HG03060 (cell line): ENCODE results near the gene PER1.

ENCODE experiments used
- ATAC-seq: cut with Tn5 transposase; IDR thresholded peaks from one replicate; pipeline ENCODE4 v1.9.1; 2021; ENCODE audit warnings: low read depth, moderate number of reproducible peaks; ENCODE audit not compliant: unreplicated experiment

Gene PER1

GRCh38 chr17:8141741-8142140 lies 10.5 kb downstream of the PER1 start:
- ATAC-seq = no peak

- ATAC-seq = no peak
Measured at GRCh38 chr17:8141045-8141444, 11.2 kb downstream of the PER1 start.

DNA sequence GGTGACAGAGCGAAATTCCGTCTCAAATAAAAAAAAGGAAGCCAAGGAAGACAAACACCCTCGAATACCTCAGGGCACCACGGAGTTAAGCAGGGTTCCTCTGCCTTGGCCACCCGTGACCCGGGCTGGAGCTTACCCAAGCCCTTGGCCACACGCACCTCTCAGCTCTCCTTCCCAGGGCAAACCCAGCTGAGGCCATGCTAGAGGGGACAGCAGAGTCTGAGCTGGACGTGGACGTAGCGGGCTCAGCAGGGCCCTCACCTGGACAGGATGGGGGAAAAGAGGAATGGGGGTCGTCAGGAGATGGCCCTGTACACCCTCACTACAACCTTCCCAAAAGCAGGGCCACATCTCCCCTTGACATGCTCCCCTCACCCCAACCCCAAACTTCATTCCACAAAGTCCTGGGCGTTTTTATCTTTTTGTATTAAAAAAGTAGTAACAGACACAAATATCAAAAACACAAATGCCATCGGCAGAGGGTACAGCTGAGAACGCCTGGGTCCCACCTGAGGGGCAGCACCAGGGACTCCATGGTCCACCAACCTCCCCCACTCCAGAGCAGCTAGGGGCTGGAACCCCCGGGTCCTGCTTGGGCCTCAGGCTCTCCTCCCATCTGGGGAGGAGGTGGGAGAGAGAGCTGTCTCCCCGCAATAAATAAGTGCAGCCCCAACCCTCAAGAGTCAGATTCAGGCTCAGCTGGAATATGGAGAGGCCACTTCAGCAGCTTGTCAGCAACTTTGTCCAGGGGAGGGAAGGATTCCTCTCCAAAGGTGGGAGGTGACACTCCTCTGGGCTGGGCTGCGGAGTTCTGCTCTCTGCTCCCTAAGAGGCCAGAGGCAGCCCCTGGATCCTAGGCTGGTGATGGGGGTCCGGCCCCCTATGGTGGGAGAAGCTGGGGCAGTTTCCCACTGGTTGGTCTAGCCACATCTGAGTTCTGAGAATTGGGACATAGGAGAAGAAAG lies 11.9 kb downstream of the PER1 start:
- no peak for ATAC-seq

DNA sequence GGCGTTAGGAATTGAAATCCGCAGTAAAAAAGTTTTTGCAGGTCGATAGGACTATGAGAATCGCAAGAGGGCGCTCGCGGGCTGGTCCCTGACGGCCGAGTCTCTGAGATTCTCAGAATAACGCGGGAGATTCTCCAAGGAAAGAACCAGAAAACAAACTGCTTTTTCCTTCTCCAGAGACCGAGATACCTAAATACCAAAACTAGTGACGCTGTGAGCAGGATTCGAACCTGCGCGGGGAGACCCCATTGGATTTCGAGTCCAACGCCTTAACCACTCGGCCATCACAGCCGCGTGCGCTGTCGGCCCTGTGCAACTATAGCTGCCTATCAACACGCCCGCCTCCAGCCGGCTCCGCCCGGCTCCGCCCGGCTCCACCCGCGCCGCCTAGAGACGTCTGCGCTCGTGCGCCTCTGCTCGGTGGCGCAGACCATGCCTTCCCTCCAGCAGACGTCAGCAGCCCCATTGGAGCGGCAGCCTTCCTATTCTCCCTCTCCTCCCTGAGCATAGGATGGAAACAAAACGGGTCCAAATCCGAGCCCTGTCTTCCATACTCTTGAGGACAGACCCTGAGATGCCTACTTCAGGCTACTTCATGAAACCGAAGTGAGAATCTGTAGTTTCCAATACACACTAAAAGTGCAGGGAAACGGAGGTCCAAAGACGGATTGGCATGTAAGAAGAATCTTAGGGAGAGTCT lies 13.4 kb downstream of the PER1 start:
- ATAC-seq = peak; percentile 63

- no peak for ATAC-seq
Measured at GRCh38 chr17:8138374-8138671, 13.9 kb downstream of the PER1 start.

DNA sequence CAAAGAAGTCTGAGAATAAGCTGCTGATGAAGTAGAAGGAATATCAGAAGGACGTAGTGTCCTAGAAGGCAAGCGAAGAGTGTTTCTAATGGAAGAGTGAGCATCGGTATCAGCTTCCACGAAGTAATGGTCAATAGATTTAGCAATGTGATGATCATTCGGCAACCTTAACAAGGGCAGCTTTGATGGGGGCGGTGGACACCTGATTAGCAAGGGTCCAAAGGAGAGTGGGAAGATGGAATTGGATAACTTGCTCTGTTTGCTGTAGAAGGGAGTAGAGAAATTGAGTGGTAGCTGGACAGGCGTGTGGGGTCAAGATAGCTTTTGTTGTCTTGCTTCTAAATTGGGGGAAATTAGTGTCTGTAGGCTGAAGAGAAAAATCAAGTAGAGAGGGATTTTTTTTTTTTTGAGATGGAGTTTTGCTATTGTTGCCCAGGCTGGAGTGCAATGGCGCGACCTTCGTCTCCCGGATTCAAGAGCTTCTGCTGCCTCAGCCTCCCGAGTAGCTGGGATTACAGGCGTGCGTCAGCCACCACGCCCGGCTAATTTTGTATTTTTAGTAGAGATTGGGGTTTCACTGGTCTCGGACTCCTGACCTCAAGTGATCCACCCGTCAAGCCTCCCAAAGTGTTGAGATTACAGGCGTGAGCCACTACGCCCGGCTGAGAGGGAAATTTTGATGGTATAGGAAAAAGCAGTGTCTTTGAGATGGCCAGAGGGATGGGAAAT lies 14.4 kb downstream of the PER1 start:
- ATAC-seq = no peak

DNA sequence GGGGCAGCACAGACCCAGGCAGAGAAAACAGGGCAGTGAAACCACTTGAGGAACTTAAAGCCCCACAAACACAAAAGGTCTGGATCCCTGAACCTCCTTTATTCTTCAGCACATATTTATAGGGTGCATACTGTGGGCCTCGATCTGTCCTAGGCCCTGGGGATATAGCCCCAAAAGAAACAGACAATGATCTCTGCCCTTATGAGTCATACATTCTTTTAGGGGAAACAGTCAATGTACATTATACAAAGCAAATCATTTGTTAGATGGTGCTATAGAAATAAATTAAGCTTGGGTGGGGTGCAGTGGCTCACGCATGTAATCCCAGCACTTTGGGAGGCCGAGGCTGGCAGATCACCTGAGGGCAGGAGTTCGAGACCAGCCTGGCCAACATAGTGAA lies 18.3 kb downstream of the PER1 start:
- no peak for ATAC-seq

DNA sequence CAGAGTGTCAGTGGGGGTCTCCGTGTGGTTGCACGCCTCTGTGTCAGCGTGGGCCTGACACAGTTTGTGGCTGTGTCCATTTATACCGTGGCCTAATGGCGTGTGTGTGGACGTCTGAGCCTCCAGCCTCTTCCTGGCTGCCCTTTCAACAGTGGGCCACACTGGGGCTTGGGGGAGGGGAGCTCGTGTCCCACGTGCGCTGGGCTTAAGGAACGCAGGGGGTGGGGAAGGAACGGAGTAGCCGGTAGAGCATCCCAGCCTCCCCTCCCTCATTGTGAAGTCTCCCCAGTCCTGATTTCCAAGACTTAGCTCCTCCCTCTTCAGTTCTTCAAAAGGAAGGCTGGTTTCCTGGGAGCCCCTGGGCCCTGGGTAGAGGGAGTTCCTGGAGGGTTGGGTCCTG lies 18.8 kb downstream of the PER1 start:
- no peak for ATAC-seq

DNA sequence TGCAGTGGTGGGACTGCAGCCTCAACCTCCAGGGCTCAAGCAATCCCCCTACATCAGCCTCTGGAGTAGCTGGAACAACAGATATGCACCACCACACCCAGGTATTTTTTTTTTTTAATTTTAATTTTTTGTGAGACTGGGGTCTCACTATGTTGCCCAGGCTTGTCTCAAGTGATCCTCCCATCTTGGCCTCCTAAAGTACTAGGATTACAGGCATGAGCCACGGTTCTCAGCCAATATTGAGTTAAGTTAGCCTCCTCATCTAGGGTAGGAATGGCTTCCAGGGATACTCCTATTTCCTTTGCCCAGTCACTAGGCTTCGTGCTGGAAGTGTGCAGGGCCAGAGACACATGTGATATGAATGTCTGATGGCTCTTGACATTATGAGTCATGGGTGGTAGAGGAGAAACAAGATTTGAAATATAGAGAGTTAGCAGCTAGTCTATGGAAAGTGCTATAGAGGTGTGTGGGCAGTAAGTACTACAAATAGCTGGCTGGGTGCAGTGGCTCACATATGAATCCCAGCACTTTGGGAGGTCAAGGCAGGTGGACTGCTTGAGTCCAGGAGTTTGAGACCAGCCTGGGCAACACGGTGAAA lies 20.3 kb downstream of the PER1 start:
- no peak for ATAC-seq

DNA sequence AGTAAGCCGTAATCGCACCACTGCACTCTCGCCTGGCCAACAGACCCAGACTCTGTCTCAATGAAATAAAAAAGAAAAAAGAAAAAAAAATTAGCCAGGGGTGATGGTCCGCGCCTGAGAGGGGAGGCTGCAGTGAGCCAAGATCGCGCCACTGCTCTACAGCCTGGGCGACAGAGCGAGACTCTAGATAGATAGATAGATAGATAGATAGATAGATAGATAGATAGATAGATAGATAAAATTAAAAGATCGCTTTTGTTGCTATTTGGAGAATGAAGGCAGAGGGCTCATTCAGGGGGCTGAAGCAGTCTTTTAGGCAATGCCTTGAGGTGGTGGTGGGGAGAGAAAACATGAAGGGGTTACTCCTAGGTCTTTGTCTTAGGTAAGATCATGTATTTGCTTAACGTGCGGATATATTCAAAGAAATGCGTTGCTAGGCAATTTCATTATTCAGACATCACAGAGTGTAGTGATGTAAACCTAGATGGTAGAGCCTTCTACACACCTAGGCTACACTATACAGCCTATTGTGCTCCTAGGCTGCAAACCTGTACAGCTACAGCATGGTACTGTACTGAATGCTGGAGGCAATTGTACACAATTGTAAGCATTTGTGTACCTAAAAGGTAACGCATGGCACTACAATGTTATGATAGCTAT lies 23.9 kb downstream of the PER1 start:
- no peak for ATAC-seq

GRCh38 chr17:8126491-8127066 lies 25.6 kb downstream of the PER1 start:
- no peak for ATAC-seq

GRCh38 chr17:8125947-8126490 lies 26.2 kb downstream of the PER1 start:
- ATAC-seq = no peak

DNA sequence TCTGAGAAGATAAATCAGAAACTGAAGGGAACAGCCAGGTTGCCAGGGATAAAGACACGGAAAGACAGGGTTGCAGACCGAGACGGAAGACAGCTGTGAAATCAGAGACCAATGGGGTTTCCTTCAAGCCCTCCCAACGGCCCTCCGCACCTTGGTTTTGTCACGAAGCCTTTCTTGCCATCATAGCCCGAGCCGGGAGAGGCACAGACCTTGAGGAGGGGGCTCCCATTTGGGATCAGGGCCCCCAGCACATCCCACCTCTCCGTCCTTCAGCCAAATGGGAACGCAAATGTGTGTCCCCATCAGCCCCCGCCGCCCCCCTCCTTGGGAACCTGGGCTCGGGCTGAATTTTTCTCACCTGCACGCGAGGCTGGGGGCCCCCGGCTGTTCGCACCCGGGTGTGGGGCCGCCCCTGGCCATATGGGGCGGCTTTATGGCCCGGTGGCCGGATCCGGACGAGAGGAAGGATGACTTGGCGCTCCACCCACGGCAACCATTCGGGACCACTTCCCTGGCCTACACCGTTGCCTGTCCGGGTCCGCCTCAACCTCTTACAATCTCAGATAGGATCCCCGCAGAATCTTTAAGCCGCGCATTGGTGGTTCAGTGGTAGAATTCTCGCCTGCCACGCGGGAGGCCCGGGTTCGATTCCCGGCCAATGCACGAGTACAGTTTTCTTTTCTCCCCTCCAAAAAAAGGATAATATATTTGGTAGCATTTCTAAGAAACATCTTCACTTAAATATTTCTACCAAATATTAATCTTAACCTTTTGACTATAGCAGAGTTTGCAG lies 26.9 kb downstream of the PER1 start:
- ATAC-seq = no peak

DNA sequence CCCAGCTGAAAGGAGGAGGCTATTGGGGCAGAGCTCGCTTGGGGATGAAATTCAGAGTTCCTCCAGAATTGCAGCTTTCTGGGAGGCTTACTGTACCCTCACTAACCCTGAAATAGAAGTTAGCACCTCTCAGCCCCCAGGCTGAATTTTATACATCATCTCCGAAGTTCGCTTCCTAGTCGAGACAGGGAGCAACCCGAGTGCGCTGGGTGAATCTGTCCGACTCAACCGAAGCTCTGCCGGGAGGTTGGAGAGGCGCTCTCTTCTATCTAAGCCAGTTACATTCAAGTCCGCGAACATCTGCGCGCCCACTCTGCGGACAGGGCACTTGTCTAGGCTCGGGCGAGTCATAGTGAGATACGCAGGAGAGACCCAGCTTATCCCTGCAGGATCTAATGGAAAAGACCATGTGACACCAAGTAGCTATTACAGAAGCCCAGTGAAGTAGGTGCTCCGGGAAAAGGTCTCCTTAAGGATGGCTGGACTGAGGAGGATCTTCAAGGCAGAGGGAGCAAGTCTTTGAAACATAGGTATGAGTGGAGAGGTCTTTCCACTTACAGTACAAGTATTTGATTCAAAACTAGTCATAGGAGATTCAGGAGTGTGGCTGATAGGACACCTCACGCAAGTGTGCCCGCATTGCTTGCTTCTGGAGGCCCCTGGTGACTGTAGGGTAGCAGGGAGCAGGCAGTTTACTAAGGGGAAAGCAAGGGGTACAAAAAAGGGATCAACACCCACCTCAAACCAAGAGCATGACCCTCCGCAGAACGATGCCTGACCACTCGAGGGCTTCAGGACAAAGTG lies 27.7 kb downstream of the PER1 start:
- no peak for ATAC-seq

DNA sequence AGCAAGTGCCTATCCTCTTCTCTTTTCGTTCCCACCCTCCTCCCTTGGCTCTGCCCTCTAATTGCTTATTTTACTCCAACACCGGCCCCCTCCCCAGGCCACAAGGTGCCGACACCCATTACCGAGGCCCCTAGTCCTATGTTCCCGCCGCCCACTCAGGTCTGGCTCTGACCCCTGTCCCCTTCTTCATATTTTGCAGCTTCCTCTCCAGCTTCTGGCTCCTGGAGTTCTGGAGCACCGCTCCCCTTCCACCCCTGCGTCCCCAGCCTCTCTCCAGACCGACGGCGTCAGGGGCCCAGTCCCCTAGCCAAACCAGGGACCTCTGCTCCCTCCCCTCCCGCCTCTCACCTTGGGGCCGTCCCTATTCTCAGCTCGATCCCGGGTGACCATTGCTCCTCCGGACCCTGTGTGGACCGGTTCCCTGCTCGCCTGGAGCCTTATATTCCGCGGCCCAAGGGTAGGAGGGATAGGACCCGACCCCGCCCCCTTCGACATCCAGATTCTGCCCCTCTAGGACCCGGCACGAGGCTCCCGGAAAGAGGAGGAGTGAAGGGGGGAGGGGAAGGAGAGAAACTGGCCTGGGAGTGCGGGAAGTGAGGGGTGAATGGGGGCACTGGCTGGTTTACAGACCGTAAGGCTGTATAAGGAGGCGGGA lies 28.4 kb downstream of the PER1 start, which contains the start of gene HES7:
TSS of gene HES7 (minus strand) at position 412 of the 655 bp plus-strand sequence. CDS start at position 390, 22 bp downstream.
- no peak for ATAC-seq

GRCh38 chr17:8122924-8123694 lies 29.1 kb downstream of the PER1 start:
- ATAC-seq = no peak

DNA sequence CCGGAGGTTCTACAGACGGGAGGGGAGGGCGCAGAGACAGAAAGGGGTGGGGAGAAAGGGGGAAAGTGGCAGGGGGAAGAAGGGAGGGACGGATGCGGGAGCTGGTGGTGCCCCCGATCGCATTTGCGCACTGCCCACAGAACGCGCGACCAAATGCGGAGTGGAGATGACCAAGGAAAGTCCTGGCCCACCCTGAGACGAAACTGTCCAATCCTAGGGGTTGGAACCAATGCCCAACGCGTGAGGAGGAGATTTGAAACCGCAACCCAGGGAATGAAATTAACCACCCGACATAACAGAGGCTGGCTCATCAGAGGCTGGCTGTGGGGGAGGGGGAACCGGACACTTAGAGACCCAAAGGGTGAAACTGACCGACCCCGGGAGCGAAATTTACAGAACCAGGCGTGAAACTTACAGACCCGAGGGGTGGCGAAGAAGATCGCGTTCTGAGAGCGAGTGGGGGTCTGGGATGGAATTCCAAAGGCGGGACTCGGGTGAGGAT lies 29.7 kb downstream of the PER1 start:
- ATAC-seq = no peak
